GM12878 (cell line): ENCODE data around the gene SENP3. TPM values are rescaled to one million over a fixed set of nuclear protein-coding genes. Genes with fewer than 3 reads are reported as not detected.

Source experiments
- ATF7 ChIP-seq: fragments of 450-650 bp; IDR thresholded peaks from 2 replicates; pipeline ENCODE4 v1.6.1; 2016; ENCODE audit warnings: low read depth, mild to moderate bottlenecking
- E4F1 ChIP-seq: fragments of 450-650 bp; IDR thresholded peaks from 2 replicates; pipeline ENCODE4 v1.6.1; 2018; ENCODE audit warnings: borderline replicate concordance, mild to moderate bottlenecking; ENCODE audit not compliant: partially characterized antibody
- EGR1 ChIP-seq, 2 experiments: IDR thresholded peaks; 1 replicate in 1 of 2; 2 replicates in 1 of 2; pipeline ENCODE4 v1.6.1; 2011 to 2012; ENCODE audit warnings: low read depth in 2 of 2, low read length in 2 of 2, borderline replicate concordance in 1 of 2, mild to moderate bottlenecking in 1 of 2, moderate library complexity in 1 of 2
- HCFC1 ChIP-seq: fragments of 150-350 bp; IDR thresholded peaks from 2 replicates; pipeline ENCODE4 v1.6.1; 2014; ENCODE audit warnings: low read length
- HDAC6 ChIP-seq: fragments of 200-600 bp; sonication (generic); IDR thresholded peaks from one replicate; pipeline ENCODE4 v1.8.0; 2017; ENCODE audit warnings: antibody characterized with exemption; ENCODE audit not compliant: unreplicated experiment
- MEF2B ChIP-seq: fragments of 450-650 bp; IDR thresholded peaks from 2 replicates; pipeline ENCODE4 v1.6.1; 2018; ENCODE audit warnings: mild to moderate bottlenecking, moderate library complexity; ENCODE audit not compliant: partially characterized antibody, poor library complexity, severe bottlenecking
- NR2C1 ChIP-seq: fragments of 450-650 bp; IDR thresholded peaks from 2 replicates; pipeline ENCODE4 v1.6.1; 2017; ENCODE audit warnings: antibody characterized with exemption, mild to moderate bottlenecking, moderate library complexity
- PBX3 ChIP-seq: IDR thresholded peaks from 2 replicates; pipeline ENCODE4 v1.6.1; 2011; ENCODE audit warnings: mild to moderate bottlenecking, low read depth, low read length, moderate library complexity; ENCODE audit not compliant: insufficient replicate concordance
- POLR2AphosphoS5 ChIP-seq: IDR thresholded peaks from 2 replicates; pipeline ENCODE4 v1.6.1; 2011; ENCODE audit warnings: mild to moderate bottlenecking, low read length, inconsistent platforms
- REST ChIP-seq: IDR thresholded peaks from 2 replicates; pipeline ENCODE4 v1.6.1; 2012; ENCODE audit warnings: mild to moderate bottlenecking, low read depth, low read length
- SKIL ChIP-seq: fragments of 450-650 bp; IDR thresholded peaks from 2 replicates; pipeline ENCODE4 v1.6.1; 2017; ENCODE audit warnings: mild to moderate bottlenecking, low read depth, inconsistent platforms; ENCODE audit not compliant: poor library complexity, severe bottlenecking
- SREBF1 ChIP-seq: IDR thresholded peaks from 2 replicates; pipeline ENCODE4 v1.6.1; 2012; ENCODE audit warnings: mild to moderate bottlenecking, low read length
- STAT1 ChIP-seq: fragments of 450-650 bp; conservative IDR thresholded peaks from 2 replicates; pipeline ENCODE4 v1.6.1; 2014; ENCODE audit warnings: antibody characterized with exemption, mild to moderate bottlenecking
- USF1 ChIP-seq: IDR thresholded peaks from 2 replicates; pipeline ENCODE4 v1.6.1; 2011; ENCODE audit warnings: borderline replicate concordance, low read depth, mild to moderate bottlenecking, moderate library complexity, mixed read lengths, low read length; ENCODE audit not compliant: insufficient read depth; ENCODE audit errors: extremely low read length
- ZNF592 ChIP-seq: fragments of 450-650 bp; IDR thresholded peaks from 2 replicates; pipeline ENCODE4 v1.6.1; 2017; ENCODE audit warnings: mild to moderate bottlenecking, moderate library complexity
- polyA plus RNA-seq, 11 experiments: library from polyadenylated mRNA; depleted of rRNA in 4 of 11; unstranded in 6 of 11; stranded (reverse) in 5 of 11; fragments of >200 nt; fragmentation: Nextera tagmentation in 4 of 11; fragmentation: Illumina TruSeq in 1 of 11; extraction: Ambion mirVana in 4 of 11; extraction: Trizol in 1 of 11; gene quantifications; 1 replicate in 1 of 11; 2 replicates in 10 of 11; pipeline versions ENCODE4 v1.2.1 to v1.2.3, GENCODE V29; 2011 to 2016; ENCODE audit warnings: inconsistent platforms in 2 of 11, missing spikeins in 2 of 11, low read depth in 1 of 11
- total RNA-seq, 4 experiments: library from RNA; depleted of rRNA in 3 of 4; stranded (reverse); fragments of >200 nt in 3 of 4; fragmentation: Illumina TruSeq in 1 of 4; extraction: Trizol in 1 of 4; gene quantifications; 2 replicates each; pipeline versions ENCODE4 v1.2.1 to v1.2.3, GENCODE V29; 2013 to 2021

Gene SENP3
- total and polyA plus RNA-seq, 10 of the 15 experiments (the other 5 are each of a cell fraction or from before 2014, with no cell fraction given), result 1.8 to 113 (median 72.3) TPM

- peak; percentile 93 for TF ChIP-seq E4F1
- TF ChIP-seq EGR1 (IDR thresholded peaks at IDR 0.05; ENCODE audit: borderline replicate concordance in 1 of 2, low read depth in 2 of 2, low read length in 2 of 2), result 0 out of 3 replicates have a peak, but pooled peaks of 1 of the 2 experiments have one; percentile 60
- TF ChIP-seq HCFC1, result no peak; the same call in none of the 2 replicates
- peak; percentile 44; the same call in 1 of the 2 replicates for TF ChIP-seq POLR2AphosphoS5
- no peak for TF ChIP-seq REST
- TF ChIP-seq MEF2B, result no peak
- TF ChIP-seq ATF7, result no peak
- no peak for TF ChIP-seq ZNF592
- no peak for TF ChIP-seq HDAC6
- TF ChIP-seq USF1, result peak; percentile 94
- TF ChIP-seq STAT1, result no peak
- TF ChIP-seq NR2C1, result peak; percentile 76
- no peak for TF ChIP-seq SKIL
- TF ChIP-seq PBX3, result no peak
- TF ChIP-seq SREBF1, result peak; percentile 55; the same call in 1 of the 2 replicates
Measured at GRCh38 chr17:7572338-7572587, 10.5 kb downstream of the SENP3 start (continued).
